Measurements from ENCODE around the gene PTPRA. TPM values are rescaled to one million over a fixed set of nuclear protein-coding genes. Genes with fewer than 3 reads are reported as not detected.

PTPRA gene
- total RNA-seq, 2 experiments from 2014 or later = 31.7 to 32.7 TPM

DNA sequence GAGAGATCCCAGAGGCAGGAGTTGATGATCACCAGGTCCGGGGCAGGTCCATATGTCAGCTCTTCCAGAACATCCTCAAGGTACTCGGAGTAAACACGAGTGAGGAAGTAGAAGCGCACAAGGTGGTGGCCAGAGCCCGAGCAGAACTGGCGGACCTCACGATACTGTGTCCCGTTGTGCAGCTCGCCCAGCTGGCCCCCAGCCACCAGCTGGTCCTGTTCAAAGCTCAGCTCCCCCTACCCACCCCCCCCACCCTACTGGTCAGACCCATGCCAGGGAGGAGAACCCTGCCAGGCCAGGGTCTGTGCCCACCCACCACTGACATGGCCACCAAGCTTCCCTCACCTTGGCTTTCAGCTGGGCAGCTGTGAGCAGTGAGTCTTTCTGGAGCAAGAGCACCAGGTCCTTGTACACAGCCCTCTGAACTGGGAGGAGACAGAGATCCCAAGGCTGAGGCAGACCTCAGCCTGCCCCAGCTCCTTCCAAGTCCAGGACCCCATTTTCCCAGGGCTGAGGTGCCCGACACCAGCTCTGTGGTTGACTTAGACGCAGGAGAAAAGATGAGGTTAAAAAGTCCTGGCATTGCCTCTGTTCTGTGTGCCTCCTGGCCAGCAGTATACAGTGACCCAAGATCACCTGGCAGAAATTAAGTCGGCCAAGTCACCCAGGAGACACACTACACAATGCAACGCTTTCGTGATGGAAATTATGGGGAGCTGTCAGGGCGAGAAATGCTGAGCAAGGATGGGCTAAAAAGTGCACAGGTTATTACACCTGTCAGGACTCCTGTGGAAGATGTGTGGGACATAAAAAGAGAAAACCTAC lies 34.2 kb upstream of the PTPRA start:
- no peaks in the 10 kb centered on the region for H3K27me3 Mint-ChIP-seq (ENCODE audit: low read depth)
- CTCF ChIA-PET = no interaction called here

DNA sequence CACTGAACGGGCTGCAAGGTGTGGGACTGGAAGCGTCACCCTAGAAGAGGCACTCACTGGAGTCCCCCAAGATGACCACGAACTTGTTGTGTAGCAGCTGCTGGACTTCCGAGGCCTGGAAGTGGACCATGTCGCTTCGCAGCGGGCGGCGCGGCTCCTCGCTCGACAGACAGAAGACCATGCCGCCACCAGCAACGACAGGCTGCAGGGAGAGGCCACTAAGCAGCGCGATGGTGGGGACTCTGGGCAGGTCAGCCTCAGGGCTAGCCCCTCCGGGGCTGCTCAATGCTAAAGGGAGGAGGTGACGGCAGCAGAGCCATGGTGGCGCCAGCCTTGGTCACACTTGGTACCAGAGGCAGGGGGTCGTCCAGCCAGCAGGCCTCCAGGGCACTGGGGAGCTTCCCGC lies 33.5 kb upstream of the PTPRA start:
- Mint-ChIP-seq H3K36me3 (ENCODE audit: low read depth) (peaks cover 19% of the 10 kb centered on the region), H3K9me3 (no peaks in the 10 kb centered on the region), H3K27me3 (ENCODE audit: low read depth) (no peaks in the 10 kb centered on the region), H3K4me3 (peak overlapping the region; percentile 78), H3K27ac (peak overlapping the region; percentile 42), H3K4me1 (ENCODE audit: low read depth) (peaks cover 32% of the 10 kb centered on the region)
- DNase-seq = no peak
- intact Hi-C loops (cut with micrococcal nuclease) = loop anchor here (1.0 to 5.0 kb wide), 2 partner anchors 34 to 568 kb away; partner anchors contain the start of genes DNAAF9 and PTPRA
- CTCF ChIA-PET = interaction anchor here (0.6 kb wide), 1 partner anchor 244 kb away, joined by 3 read pairs; no protein-coding TSS in a partner anchor

More for the DNA sequence above, 34.2 kb upstream of the PTPRA start:
- peak overlapping the region; percentile 78 for H3K4me3 Mint-ChIP-seq
- H3K4me1 Mint-ChIP-seq (ENCODE audit: low read depth) = peaks cover 26% of the 10 kb centered on the region
- intact Hi-C loops (cut with micrococcal nuclease) = no loop called here
- H3K36me3 Mint-ChIP-seq (ENCODE audit: low read depth) = peaks cover 19% of the 10 kb centered on the region
- H3K9me3 Mint-ChIP-seq = no peaks in the 10 kb centered on the region
- peak overlapping the region; percentile 42 for H3K27ac Mint-ChIP-seq
- no peak for DNase-seq

DNA sequence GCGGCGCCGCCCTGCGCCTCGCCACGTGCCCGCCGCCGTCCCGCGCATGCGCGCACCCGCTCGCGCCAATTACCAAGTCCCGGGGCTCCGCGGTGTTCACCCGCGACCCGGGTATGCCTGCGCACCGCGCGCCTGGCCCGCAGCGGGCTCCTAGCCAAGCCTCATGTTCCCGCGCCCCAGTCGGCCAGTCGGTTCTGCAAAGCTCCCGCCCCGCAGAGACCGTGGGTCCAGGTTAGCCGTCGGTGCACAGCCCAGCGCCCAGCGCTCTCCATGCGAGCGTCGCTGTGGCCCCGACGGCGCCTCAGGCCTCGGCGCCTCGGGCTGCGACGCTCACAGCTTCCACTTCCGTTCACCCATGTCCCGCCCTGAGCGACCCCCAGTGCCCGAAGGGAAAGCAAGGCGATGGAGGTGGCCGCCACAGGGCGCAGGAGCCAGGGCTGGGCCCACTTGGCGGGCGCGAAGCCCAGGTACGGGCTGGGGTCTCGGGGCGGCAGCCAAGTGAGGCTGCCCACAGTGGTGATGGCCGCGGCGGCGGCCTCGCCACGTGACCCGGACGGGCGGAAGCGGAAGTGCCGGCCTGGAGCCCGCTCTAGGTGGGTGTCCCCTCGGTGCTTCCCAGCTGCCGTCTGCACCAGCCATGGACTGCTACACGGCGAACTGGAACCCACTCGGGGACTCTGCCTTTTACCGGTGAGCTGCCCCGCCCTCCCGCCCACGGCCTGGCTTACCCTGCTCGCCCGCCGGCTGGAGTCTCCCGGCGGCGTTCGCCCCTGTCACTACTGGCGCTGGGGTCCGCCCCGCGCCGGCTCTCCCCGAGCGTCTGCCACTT lies 32.9 kb upstream of the PTPRA start, which contains the start of the genes PCED1A and VPS16:
PCED1A (minus strand) TSS at position 518 of the 829 bp plus-strand sequence. CDS start 743 bp downstream, outside the sequence.
VPS16 (plus strand) TSS at position 608 of the 829 bp plus-strand sequence; CDS start at position 638, 30 bp downstream.
- Mint-ChIP-seq H3K9me3 (no peaks in the 10 kb centered on the region), H3K36me3 (ENCODE audit: low read depth) (peaks cover 14% of the 10 kb centered on the region), H3K4me1 (ENCODE audit: low read depth) (peaks cover 37% of the 10 kb centered on the region), H3K27me3 (ENCODE audit: low read depth) (no peaks in the 10 kb centered on the region), H3K4me3 (peak within 1 kb of the TSS; percentile 78), H3K27ac (peak within 1 kb of the TSS; percentile 73)
- CTCF ChIA-PET = interaction anchor here (0.6 to 1.2 kb wide), 2 partner anchors 147 to 243 kb away, joined by 3 to 4 read pairs; no protein-coding TSS in a partner anchor
- intact Hi-C loops (cut with micrococcal nuclease) = loop anchor here (1.0 to 5.0 kb wide), 2 partner anchors 33 to 567 kb away; partner anchors contain the start of genes DNAAF9 and PTPRA
- DNase-seq = peak; percentile 88

DNA sequence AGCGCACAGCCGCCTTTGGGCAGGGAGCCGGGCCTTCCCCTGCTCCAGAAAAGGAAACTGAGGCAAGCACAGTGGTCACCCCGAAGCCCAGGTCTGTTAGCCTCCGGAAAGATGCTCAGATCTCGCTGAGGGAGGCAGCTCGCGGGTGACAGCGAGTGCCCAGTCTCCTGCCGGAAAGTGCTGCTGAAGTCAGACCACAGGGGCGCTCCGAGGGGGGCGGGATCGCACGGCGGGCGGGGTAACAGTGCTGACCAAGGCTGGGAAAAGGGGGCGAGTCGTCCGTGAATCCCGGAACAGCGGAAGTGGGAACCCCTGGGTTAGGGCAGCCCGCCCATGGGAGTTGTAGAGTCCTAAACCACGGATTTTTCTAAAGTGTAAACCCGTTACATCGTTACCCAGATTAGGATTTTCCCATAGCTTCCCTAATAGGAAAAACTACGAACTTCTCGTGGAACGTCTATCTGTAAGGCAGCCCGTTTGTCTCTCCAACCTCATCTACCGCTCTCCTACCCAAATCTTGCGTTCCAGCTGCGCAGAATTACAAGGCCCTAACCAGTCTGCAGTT lies 32.2 kb upstream of the PTPRA start:
- intact Hi-C loops (cut with micrococcal nuclease) = loop anchor here (1.0 to 5.0 kb wide), 2 partner anchors 32 to 566 kb away; partner anchors contain the start of genes DNAAF9 and PTPRA
- Mint-ChIP-seq H3K27ac (peak overlapping the region; percentile 67), H3K9me3 (no peaks in the 10 kb centered on the region), H3K27me3 (ENCODE audit: low read depth) (no peaks in the 10 kb centered on the region), H3K36me3 (ENCODE audit: low read depth) (peaks cover 14% of the 10 kb centered on the region), H3K4me1 (ENCODE audit: low read depth) (peaks cover 41% of the 10 kb centered on the region), H3K4me3 (peak overlapping the region; percentile 78)
- DNase-seq = peak; percentile 39
- CTCF ChIA-PET = interaction anchor here (1.2 kb wide), 1 partner anchor 147 kb away, joined by 4 read pairs; no protein-coding TSS in a partner anchor

DNA sequence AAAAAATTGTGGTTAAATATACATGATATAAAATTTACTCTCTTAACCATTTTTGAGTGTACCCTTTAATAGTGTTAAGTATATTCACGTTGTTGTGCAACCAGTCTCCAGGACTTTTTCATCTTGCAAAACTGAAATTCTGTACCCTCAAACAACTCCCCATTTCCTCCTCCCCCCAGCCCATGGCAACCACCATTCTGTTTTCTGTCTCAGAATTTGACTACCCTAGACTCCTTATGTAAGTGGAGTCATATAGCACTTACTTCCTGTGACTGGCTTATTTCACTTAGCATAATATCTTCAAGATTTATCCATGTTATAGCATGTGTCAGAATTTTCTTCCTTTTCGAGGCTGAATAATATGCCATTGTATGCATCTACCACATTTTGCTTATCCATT lies 27.7 kb upstream of the PTPRA start:
- Mint-ChIP-seq H3K27ac (peak overlapping the region; percentile 54), H3K4me1 (ENCODE audit: low read depth) (peaks cover 37% of the 10 kb centered on the region), H3K4me3 (no peak overlapping the region), H3K27me3 (ENCODE audit: low read depth) (no peaks in the 10 kb centered on the region), H3K9me3 (no peaks in the 10 kb centered on the region), H3K36me3 (ENCODE audit: low read depth) (peaks cover 2% of the 10 kb centered on the region)
- DNase-seq = no peak
- CTCF ChIA-PET = no interaction called here
- intact Hi-C loops (cut with micrococcal nuclease) = no loop called here

DNA sequence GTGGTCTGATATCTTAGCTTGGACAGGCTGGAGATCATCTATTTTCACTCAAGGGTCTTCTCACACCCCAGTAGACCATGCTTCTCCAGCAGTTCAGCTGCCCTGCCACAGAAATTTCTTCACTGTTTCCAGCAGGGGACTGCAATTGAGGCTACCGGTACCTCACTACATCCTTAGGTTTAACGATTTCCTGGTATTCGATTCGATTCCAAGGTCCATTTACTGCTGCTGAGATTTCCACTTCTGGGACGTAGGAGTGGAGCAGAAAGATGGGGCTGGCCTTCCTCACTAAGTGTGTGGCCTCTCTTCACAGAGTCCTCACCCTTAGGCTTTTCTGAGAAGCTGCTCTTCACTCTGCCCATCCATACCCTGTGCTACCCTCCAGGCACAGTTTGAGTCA lies 26.6 kb upstream of the PTPRA start:
- DNase-seq = no peak
- Mint-ChIP-seq H3K4me1 (ENCODE audit: low read depth) (peaks cover 36% of the 10 kb centered on the region), H3K36me3 (ENCODE audit: low read depth) (peaks cover 2% of the 10 kb centered on the region), H3K27ac (no peak overlapping the region), H3K9me3 (no peaks in the 10 kb centered on the region), H3K27me3 (ENCODE audit: low read depth) (no peaks in the 10 kb centered on the region), H3K4me3 (no peak overlapping the region)
- intact Hi-C loops (cut with micrococcal nuclease) = no loop called here
- CTCF ChIA-PET = no interaction called here

DNA sequence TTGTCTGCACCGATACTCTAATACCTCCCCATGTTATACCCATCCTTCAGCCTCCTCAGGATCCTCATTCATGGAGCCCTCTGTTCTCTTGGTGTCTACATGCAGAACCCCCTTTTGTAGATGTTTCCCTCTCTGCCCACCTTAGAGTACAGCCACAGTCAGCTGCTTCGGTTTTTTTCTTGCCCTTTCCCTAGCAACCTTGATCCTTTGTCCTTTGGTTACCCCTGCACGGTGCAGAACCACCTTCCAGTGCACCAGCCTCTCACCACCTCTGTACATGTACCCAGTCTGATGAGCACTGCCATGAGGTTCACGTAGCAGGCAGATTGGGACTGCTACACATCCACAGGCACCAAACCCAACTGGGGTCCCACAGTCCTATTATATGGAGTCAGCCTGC lies 25.5 kb upstream of the PTPRA start:
- H3K27me3 Mint-ChIP-seq (ENCODE audit: low read depth) = no peaks in the 10 kb centered on the region
- intact Hi-C loops (cut with micrococcal nuclease) = no loop called here
- H3K27ac Mint-ChIP-seq = no peak overlapping the region

DNA sequence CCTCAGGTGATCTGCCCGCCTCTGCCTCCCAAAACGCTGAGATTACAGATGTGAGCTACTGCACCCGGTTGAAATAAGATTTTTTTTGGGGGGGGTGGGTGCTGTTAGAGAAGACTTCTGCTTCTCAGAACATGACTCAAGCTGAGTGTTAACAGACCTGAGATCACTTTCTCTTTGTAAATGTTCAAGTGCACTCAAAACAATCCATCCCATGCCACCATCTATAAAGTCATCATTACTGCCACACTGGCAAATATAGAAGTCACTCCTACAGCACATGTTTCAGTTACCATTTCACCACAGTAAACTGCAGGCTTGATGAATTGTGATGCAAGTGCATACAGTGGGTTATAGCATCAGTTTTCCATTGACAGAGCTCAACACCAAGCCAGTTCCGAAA lies 23.8 kb upstream of the PTPRA start:
- no peak overlapping the region for H3K4me3 Mint-ChIP-seq
- H3K27ac Mint-ChIP-seq = peak overlapping the region; percentile 18
- H3K36me3 Mint-ChIP-seq (ENCODE audit: low read depth) = peaks cover 3% of the 10 kb centered on the region
- H3K27me3 Mint-ChIP-seq (ENCODE audit: low read depth) = no peaks in the 10 kb centered on the region
- DNase-seq = no peak
- peaks cover 27% of the 10 kb centered on the region for H3K4me1 Mint-ChIP-seq (ENCODE audit: low read depth)
- intact Hi-C loops (cut with micrococcal nuclease) = no loop called here
- CTCF ChIA-PET = interaction anchor here (0.5 to 1.0 kb wide), 2 partner anchors 97 to 109 kb away, joined by 4 to 5 read pairs; no protein-coding TSS in a partner anchor
- H3K9me3 Mint-ChIP-seq = no peaks in the 10 kb centered on the region

More for the DNA sequence above, 25.5 kb upstream of the PTPRA start:
- no peaks in the 10 kb centered on the region for H3K9me3 Mint-ChIP-seq
- peaks cover 3% of the 10 kb centered on the region for H3K36me3 Mint-ChIP-seq (ENCODE audit: low read depth)
- no peak overlapping the region for H3K4me3 Mint-ChIP-seq
- no peak for DNase-seq
- CTCF ChIA-PET = no interaction called here
- peaks cover 42% of the 10 kb centered on the region for H3K4me1 Mint-ChIP-seq (ENCODE audit: low read depth)

DNA sequence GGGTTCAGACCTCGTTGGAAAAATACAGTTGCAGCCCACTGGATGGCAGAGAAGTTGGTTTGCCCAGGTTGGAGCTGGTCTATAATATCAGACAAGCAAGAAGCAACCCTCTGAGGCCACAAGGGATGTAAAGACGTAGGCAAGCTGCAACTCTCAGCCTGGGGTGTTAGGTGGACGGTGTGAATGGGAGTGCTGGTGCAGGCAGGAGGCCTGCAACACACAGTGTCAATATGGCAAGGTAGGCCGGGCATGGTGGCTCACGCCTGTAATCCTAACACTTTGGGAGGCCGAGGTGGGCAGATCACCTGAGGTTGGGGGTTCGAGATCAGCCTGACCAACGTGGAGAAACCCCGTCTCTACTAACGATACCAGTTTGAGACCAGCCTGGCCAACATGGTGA lies 22.2 kb upstream of the PTPRA start:
- no peaks in the 10 kb centered on the region for H3K27me3 Mint-ChIP-seq (ENCODE audit: low read depth)
- no peak for DNase-seq
- peaks cover 18% of the 10 kb centered on the region for H3K4me1 Mint-ChIP-seq (ENCODE audit: low read depth)
- H3K36me3 Mint-ChIP-seq (ENCODE audit: low read depth) = peaks cover 3% of the 10 kb centered on the region
- no peak overlapping the region for H3K27ac Mint-ChIP-seq
- CTCF ChIA-PET = interaction anchor here (0.6 to 1.6 kb wide), 7 partner anchors 10 to 163 kb away, joined by 3 to 4 read pairs (median 4); no protein-coding TSS in a partner anchor
- intact Hi-C loops (cut with micrococcal nuclease) = no loop called here
- H3K4me3 Mint-ChIP-seq = no peak overlapping the region
- no peaks in the 10 kb centered on the region for H3K9me3 Mint-ChIP-seq

DNA sequence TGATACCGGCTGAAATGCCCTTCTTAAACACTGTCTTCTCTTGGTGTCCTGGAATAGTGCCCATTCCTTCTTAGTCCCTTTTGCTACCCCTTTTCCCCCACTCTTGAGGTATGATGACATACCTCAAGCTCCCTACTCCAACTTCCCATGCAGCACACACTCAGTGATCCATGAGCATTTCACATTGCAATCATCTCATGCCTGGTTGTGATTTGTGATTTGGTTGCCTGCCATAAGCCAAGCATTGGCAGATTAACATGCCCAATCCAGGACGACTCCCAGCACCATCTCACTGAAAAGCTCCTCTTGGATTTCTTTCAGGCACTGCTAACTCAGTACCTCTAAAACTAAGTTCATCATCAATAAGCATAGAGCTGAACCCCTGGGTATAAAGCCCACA lies 14.7 kb upstream of the PTPRA start:
- DNase-seq = no peak
- Mint-ChIP-seq H3K9me3 (no peaks in the 10 kb centered on the region), H3K27me3 (ENCODE audit: low read depth) (no peaks in the 10 kb centered on the region), H3K36me3 (ENCODE audit: low read depth) (peaks cover 10% of the 10 kb centered on the region), H3K4me1 (ENCODE audit: low read depth) (peaks cover 2% of the 10 kb centered on the region), H3K27ac (no peak overlapping the region), H3K4me3 (no peak overlapping the region)
- CTCF ChIA-PET = no interaction called here
- intact Hi-C loops (cut with micrococcal nuclease) = no loop called here

DNA sequence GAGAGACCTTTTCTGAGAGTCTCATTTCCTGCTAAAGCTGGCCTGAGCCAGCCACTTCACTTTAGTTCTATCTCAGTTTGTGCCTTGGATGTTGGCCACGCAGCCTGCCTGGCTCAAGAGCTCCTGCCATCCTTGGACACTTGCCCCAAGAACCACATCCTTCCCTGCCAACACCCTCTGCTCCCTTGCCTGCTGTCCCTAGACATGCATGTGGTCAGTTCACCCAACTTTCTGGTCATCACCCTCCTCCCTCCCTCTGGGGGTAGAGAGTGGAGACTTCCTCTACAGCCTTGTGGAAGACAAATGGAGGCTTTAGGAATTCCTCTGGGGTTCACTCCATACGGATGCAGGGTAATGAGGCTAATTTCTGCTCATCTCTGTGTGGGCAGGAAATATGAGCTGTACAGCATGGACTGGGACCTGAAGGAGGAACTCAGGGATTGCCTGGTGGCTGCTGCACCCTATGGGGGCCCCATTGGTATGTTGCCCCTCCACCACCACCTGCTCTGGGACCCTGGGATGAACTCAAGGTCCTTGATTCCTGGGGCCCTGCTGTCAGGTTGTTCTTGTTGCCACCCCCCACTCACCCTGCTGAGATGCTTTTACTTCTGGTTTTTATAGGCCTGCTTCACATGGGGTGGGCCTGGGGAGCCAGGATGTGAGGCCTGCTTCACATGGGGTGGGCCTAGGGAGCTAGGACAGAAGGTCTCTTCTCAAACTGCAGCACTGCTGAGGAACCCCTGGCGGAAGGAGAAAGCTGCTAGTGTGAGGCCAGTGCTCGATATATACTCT lies 13.8 kb upstream of the PTPRA start:
- Mint-ChIP-seq H3K9me3 (no peaks in the 10 kb centered on the region), H3K4me1 (ENCODE audit: low read depth) (peaks cover 2% of the 10 kb centered on the region), H3K4me3 (no peak overlapping the region), H3K36me3 (ENCODE audit: low read depth) (peaks cover 12% of the 10 kb centered on the region), H3K27ac (no peak overlapping the region), H3K27me3 (ENCODE audit: low read depth) (no peaks in the 10 kb centered on the region)
- no peak for DNase-seq
- CTCF ChIA-PET = no interaction called here
- intact Hi-C loops (cut with micrococcal nuclease) = no loop called here

Data from activated naive CD4-positive, alpha-beta T cell treated with anti-CD3 and anti-CD28 coated beads for 36 hours (primary cell).